Measurements from ENCODE around the gene TIAM1. TPM values are rescaled to one million over a fixed set of nuclear protein-coding genes. Genes with fewer than 3 reads are reported as not detected.

TIAM1 gene
- total RNA-seq, 1 experiment from 2014 or later, result 28.7 TPM

DNA sequence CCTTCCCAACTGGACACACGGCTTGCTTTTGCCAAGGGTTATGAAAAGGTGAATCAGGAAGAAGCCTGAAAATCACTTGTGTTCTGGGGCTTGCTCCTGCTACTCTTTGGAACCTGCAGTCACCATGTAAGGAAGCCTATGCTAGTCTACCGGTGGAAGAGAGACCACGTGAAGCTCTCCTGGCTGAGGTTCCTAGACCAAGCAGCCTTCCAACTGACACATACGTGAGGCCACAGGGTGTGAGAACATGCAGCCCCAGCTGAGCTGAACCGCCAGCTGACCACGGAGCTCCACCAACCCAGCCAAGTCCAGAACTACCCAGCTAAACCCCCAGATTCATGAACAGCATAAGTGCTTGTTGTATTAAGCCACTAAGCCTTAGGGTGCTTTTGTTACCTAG lies 233.0 kb downstream of the TIAM1 start:
- CTCF ChIA-PET, result interaction anchor here (1.0 to 1.4 kb wide), 2 partner anchors 272 to 470 kb away, joined by 3 read pairs; no protein-coding TSS in a partner anchor
- no peak for ATAC-seq
- Mint-ChIP-seq H3K27ac (no peak overlapping the region), H3K27me3 (ENCODE audit: low read depth) (no peaks in the 10 kb centered on the region), H3K4me3 (no peak overlapping the region), H3K36me3 (peaks cover 18% of the 10 kb centered on the region), H3K4me1 (peaks cover 9% of the 10 kb centered on the region), H3K9me3 (peaks cover 19% of the 10 kb centered on the region)
- TF ChIP-seq, protein P1, sequence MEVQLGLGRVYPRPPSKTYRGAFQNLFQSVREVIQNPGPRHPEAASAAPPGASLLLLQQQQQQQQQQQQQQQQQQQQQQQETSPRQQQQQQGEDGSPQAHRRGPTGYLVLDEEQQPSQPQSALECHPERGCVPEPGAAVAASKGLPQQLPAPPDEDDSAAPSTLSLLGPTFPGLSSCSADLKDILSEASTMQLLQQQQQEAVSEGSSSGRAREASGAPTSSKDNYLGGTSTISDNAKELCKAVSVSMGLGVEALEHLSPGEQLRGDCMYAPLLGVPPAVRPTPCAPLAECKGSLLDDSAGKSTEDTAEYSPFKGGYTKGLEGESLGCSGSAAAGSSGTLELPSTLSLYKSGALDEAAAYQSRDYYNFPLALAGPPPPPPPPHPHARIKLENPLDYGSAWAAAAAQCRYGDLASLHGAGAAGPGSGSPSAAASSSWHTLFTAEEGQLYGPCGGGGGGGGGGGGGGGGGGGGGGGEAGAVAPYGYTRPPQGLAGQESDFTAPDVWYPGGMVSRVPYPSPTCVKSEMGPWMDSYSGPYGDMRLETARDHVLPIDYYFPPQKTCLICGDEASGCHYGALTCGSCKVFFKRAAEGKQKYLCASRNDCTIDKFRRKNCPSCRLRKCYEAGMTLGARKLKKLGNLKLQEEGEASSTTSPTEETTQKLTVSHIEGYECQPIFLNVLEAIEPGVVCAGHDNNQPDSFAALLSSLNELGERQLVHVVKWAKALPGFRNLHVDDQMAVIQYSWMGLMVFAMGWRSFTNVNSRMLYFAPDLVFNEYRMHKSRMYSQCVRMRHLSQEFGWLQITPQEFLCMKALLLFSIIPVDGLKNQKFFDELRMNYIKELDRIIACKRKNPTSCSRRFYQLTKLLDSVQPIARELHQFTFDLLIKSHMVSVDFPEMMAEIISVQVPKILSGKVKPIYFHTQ (CRISPR knock-in tag; IDR thresholded peaks at IDR 0.05), result no peak
- TF ChIP-seq, protein P2, sequence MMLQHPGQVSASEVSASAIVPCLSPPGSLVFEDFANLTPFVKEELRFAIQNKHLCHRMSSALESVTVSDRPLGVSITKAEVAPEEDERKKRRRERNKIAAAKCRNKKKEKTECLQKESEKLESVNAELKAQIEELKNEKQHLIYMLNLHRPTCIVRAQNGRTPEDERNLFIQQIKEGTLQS (CRISPR knock-in tag; conservative IDR thresholded peaks at IDR 0.05), result no peak
- TF ChIP-seq TP53 (CRISPR knock-in tag; IDR thresholded peaks at IDR 0.05), result no peak
- no peak for DNase-seq (ENCODE audit: low spot score)
- POLR2A ChIA-PET, result no interaction called here

DNA sequence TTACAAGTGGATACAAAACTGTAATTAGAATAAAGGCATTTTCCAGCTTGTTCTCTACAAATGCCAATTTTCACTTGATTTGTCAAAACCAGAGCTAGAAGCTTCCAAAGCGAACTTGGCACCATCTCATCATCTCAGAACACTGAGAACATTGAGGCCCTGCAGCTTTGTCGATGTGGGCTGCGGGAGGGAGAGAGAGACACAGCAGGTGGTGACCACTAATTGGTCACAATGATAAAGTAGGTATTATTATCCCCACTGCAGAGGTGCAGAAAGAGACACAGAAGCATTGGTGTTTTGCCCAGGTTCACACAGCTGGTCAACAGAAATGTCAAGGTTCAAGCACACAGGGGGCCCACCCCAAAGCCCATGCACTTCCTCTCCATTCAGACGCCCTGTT lies 233.6 kb downstream of the TIAM1 start:
- CTCF ChIA-PET, result interaction anchor here (1.0 kb wide), 1 partner anchor 271 kb away, joined by 3 read pairs; no protein-coding TSS in a partner anchor
- POLR2A ChIA-PET, result interaction anchor here (0.7 to 0.8 kb wide), 2 partner anchors 40 to 288 kb away, joined by 3 read pairs; no protein-coding TSS in a partner anchor
- no peak overlapping the region for H3K4me3 Mint-ChIP-seq
- no peak for DNase-seq (ENCODE audit: low spot score)
- no peak for TF ChIP-seq ZNF138 (CRISPR knock-in tag; conservative IDR thresholded peaks at IDR 0.05)
- TF ChIP-seq TCF7 (CRISPR knock-in tag; IDR thresholded peaks at IDR 0.05; ENCODE audit: low read depth), result no peak
- TF ChIP-seq NFYB (CRISPR knock-in tag; conservative IDR thresholded peaks at IDR 0.05; ENCODE audit: low read depth), result no peak
- peaks cover 8% of the 10 kb centered on the region for H3K4me1 Mint-ChIP-seq
- peaks cover 24% of the 10 kb centered on the region for H3K36me3 Mint-ChIP-seq
- H3K27me3 Mint-ChIP-seq (ENCODE audit: low read depth), result no peaks in the 10 kb centered on the region
- no peak overlapping the region for H3K27ac Mint-ChIP-seq
- peaks cover 26% of the 10 kb centered on the region for H3K9me3 Mint-ChIP-seq
- no peak for ATAC-seq

DNA sequence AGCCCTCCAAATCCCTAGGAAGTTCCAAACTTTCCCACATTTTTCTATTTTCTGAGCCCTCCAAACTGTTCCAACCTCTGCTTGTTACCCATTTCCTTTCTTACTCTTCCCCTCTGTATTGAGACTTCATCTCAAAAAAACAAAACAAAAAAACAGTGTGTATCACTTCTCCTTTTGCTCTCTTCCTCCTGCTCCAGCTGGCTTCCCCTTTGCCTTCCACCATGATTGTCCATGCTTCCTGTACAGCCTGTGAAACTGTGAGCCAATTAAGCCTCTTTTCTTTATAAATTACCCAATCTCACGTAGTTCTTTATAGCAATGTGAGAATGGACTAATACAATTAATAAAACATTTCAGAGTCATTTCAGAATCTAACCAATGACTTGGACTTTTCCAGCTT lies 236.2 kb downstream of the TIAM1 start:
- TF ChIP-seq, protein P3, sequence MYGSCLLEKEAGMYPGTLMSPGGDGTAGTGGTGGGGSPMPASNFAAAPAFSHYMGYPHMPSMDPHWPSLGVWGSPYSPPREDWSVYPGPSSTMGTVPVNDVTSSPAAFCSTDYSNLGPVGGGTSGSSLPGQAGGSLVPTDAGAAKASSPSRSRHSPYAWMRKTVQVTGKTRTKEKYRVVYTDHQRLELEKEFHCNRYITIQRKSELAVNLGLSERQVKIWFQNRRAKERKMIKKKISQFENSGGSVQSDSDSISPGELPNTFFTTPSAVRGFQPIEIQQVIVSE (CRISPR knock-in tag; IDR thresholded peaks at IDR 0.05; ENCODE audit: borderline replicate concordance), result no peak
- TF ChIP-seq FOXJ3 (CRISPR knock-in tag; IDR thresholded peaks at IDR 0.05; ENCODE audit: borderline replicate concordance), result no peak
- TF ChIP-seq KAT7 (CRISPR knock-in tag; IDR thresholded peaks at IDR 0.05; ENCODE audit: borderline replicate concordance), result no peak
- TF ChIP-seq IRF2 (CRISPR knock-in tag; IDR thresholded peaks at IDR 0.05; ENCODE audit: borderline replicate concordance, low read depth), result no peak
- TF ChIP-seq, protein P4, sequence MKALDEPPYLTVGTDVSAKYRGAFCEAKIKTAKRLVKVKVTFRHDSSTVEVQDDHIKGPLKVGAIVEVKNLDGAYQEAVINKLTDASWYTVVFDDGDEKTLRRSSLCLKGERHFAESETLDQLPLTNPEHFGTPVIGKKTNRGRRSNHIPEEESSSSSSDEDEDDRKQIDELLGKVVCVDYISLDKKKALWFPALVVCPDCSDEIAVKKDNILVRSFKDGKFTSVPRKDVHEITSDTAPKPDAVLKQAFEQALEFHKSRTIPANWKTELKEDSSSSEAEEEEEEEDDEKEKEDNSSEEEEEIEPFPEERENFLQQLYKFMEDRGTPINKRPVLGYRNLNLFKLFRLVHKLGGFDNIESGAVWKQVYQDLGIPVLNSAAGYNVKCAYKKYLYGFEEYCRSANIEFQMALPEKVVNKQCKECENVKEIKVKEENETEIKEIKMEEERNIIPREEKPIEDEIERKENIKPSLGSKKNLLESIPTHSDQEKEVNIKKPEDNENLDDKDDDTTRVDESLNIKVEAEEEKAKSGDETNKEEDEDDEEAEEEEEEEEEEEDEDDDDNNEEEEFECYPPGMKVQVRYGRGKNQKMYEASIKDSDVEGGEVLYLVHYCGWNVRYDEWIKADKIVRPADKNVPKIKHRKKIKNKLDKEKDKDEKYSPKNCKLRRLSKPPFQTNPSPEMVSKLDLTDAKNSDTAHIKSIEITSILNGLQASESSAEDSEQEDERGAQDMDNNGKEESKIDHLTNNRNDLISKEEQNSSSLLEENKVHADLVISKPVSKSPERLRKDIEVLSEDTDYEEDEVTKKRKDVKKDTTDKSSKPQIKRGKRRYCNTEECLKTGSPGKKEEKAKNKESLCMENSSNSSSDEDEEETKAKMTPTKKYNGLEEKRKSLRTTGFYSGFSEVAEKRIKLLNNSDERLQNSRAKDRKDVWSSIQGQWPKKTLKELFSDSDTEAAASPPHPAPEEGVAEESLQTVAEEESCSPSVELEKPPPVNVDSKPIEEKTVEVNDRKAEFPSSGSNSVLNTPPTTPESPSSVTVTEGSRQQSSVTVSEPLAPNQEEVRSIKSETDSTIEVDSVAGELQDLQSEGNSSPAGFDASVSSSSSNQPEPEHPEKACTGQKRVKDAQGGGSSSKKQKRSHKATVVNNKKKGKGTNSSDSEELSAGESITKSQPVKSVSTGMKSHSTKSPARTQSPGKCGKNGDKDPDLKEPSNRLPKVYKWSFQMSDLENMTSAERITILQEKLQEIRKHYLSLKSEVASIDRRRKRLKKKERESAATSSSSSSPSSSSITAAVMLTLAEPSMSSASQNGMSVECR (CRISPR knock-in tag; IDR thresholded peaks at IDR 0.05; ENCODE audit: borderline replicate concordance), result no peak
- TF ChIP-seq, protein P5, sequence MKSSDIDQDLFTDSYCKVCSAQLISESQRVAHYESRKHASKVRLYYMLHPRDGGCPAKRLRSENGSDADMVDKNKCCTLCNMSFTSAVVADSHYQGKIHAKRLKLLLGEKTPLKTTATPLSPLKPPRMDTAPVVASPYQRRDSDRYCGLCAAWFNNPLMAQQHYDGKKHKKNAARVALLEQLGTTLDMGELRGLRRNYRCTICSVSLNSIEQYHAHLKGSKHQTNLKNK (CRISPR knock-in tag; IDR thresholded peaks at IDR 0.05), result no peak
- no peak for TF ChIP-seq JUN (CRISPR knock-in tag; IDR thresholded peaks at IDR 0.05)
- ChIA-PET POLR2A (interaction anchor here (0.8 kb wide), 1 partner anchor 10 kb away, joined by 3 read pairs; no protein-coding TSS in a partner anchor), CTCF (interaction anchor here (1.1 to 1.3 kb wide), 5 partner anchors 8 to 97 kb away, joined by 3 to 5 read pairs (median 3); no protein-coding TSS in a partner anchor)
- no peak for DNase-seq (ENCODE audit: low spot score)
- Mint-ChIP-seq H3K36me3 (peaks cover 38% of the 10 kb centered on the region), H3K4me1 (peaks cover 26% of the 10 kb centered on the region), H3K27ac (0 out of 2 replicates have a peak overlapping the region, but pooled peaks have one; percentile 25), H3K9me3 (peaks cover 41% of the 10 kb centered on the region), H3K4me3 (no peak overlapping the region), H3K27me3 (ENCODE audit: low read depth) (no peaks in the 10 kb centered on the region)
- ATAC-seq, result no peak

Measured in WTC11 (cell line).